Central memory CD8-positive, alpha-beta T cell (primary cell): ENCODE measurements around the gene PTBP3.
"Not testable (repeated sequence)": the region's sequence is repeated elsewhere in the genome, so short reads cannot be mapped to it uniquely, and the experiment has no call there.

Source experiments
- ATAC-seq: fragments of 150-1000 bp; cut with Tn5 transposase; replicated peaks from 2 replicates; pipeline ENCODE4 v1.10.0; 2022; ENCODE audit warnings: mild to moderate bottlenecking, moderate FRiP score, moderate number of reproducible peaks; ENCODE audit not compliant: poor library complexity, severe bottlenecking; ENCODE audit errors: extremely low read depth
- DNase-seq, 2 donors: peaks; one replicate each; pipeline ENCODE4 v3.0.0; 2021; ENCODE audit warnings: low spot score in 2 of 2
- H3K27ac Mint-ChIP-seq: one replicate; pipeline ENCODE4 v1.8.0; 2022; ENCODE audit warnings: low read depth, mild to moderate bottlenecking, moderate library complexity, mixed read lengths
- H3K27me3 Mint-ChIP-seq: one replicate; pipeline ENCODE4 v1.8.0; 2022; ENCODE audit warnings: mixed read lengths
- H3K36me3 Mint-ChIP-seq: one replicate; pipeline ENCODE4 v1.8.0; 2022; ENCODE audit warnings: mild to moderate bottlenecking, moderate library complexity, mixed read lengths; ENCODE audit not compliant: insufficient read depth
- H3K4me1 Mint-ChIP-seq: one replicate; pipeline ENCODE4 v1.8.0; 2022; ENCODE audit warnings: mixed read lengths
- H3K4me3 Mint-ChIP-seq: one replicate; pipeline ENCODE4 v1.8.0; 2022; ENCODE audit warnings: mild to moderate bottlenecking, moderate library complexity, mixed read lengths
- H3K9me3 Mint-ChIP-seq: one replicate; pipeline ENCODE4 v1.8.0; 2022; ENCODE audit warnings: mixed read lengths

The PTBP3 gene

DNA sequence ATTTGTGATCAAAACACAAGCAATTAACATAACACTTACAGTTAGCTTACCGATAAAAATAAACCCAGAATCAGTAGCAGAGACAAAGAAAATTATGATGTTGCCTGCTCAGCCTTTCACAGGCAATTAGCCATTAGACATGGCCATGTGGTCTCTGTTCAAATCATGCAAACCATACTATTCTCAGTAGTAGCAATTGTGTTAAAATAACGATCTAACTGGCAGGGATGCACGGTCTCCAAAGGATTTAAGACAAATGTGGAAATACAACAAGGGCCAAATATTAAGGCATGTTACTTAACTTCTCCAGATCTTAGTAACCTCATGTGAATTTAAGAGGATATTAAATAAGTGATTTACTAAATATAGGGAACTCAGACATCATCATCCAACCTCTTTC is 59.5 kb downstream of the PTBP3 start:
- H3K4me1 Mint-ChIP-seq: peaks cover 60% of the 10 kb centered on the region
- H3K36me3 Mint-ChIP-seq: peaks cover 13% of the 10 kb centered on the region
- no peaks in the 10 kb centered on the region for H3K9me3 Mint-ChIP-seq
- no peak overlapping the region for H3K4me3 Mint-ChIP-seq
- H3K27me3 Mint-ChIP-seq: no peaks in the 10 kb centered on the region
- DNase-seq (no peak), ATAC-seq (no peak)
- H3K27ac Mint-ChIP-seq: peak overlapping the region; percentile 87

GRCh38 chr9:112271466-112272098 is 61.8 kb downstream of the PTBP3 start:
- Mint-ChIP-seq H3K9me3 (no peaks in the 10 kb centered on the region), H3K27me3 (no peaks in the 10 kb centered on the region), H3K4me3 (no peak overlapping the region), H3K27ac (no peak overlapping the region), H3K36me3 (peaks cover 17% of the 10 kb centered on the region), H3K4me1 (peaks cover 42% of the 10 kb centered on the region)
- DNase-seq (no peak), ATAC-seq (no peak)

DNA sequence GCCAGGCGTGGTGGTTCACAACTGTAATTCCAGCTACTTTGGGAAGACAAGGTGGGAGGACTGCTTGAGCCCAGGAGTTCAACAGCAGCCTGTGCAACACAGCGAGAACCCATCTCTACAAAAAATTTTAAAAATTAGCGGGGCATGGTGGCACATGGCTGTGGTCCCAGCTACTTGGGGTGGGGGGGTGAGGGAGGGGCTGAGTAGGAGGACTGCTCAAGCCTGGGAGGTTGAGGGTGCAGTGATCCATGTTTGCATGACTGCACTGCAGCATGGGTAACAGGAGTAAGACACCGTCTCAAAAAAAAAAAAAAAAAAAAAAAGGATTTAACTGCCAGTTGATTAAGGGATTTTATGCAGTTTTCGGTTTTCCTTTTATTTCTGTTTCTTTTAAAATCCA is 65.0 kb downstream of the PTBP3 start:
- Mint-ChIP-seq H3K36me3 (peaks cover 17% of the 10 kb centered on the region), H3K9me3 (no peaks in the 10 kb centered on the region), H3K27ac (no peak overlapping the region), H3K4me3 (no peak overlapping the region), H3K4me1 (peaks cover 44% of the 10 kb centered on the region), H3K27me3 (no peaks in the 10 kb centered on the region)
- ATAC-seq: no peak
- no peak for DNase-seq

GRCh38 chr9:112267086-112267485 is 66.3 kb downstream of the PTBP3 start:
- Mint-ChIP-seq H3K4me1 (peaks cover 43% of the 10 kb centered on the region), H3K36me3 (peaks cover 19% of the 10 kb centered on the region)
- H3K4me3 Mint-ChIP-seq, H3K27me3 Mint-ChIP-seq, DNase-seq, H3K27ac Mint-ChIP-seq, ATAC-seq, H3K9me3 Mint-ChIP-seq: not testable (repeated sequence)

DNA sequence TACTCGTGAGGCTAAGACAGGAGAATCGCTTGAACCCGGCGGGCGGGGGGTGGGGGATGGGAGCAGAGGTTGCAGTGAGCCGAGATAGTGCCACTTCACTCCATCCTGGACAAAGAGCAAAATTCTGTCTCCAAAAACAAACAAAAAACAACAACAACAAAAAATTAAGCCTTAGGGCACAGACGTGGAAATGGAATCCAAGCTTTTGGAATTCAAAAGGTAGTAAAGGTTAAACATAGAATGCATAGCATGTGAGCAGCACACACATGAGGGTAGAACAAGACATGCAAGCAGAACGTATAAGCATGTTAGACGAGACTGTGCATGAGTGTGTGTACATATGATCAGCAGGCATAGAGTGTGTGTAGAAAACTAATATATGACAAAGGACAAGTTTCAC is 68.0 kb downstream of the PTBP3 start:
- Mint-ChIP-seq H3K27me3 (no peaks in the 10 kb centered on the region), H3K4me3 (no peak overlapping the region), H3K4me1 (peaks cover 49% of the 10 kb centered on the region), H3K36me3 (peaks cover 18% of the 10 kb centered on the region), H3K27ac (no peak overlapping the region), H3K9me3 (no peaks in the 10 kb centered on the region)
- DNase-seq: no peak
- ATAC-seq: no peak

- H3K36me3 Mint-ChIP-seq: peaks cover 11% of the 10 kb centered on the region
- ATAC-seq: no peak
- H3K4me1 Mint-ChIP-seq: peaks cover 58% of the 10 kb centered on the region
- no peaks in the 10 kb centered on the region for H3K27me3 Mint-ChIP-seq
- peak overlapping the region; percentile 56 for H3K27ac Mint-ChIP-seq
- no peaks in the 10 kb centered on the region for H3K9me3 Mint-ChIP-seq
- no peak for DNase-seq
- no peak overlapping the region for H3K4me3 Mint-ChIP-seq
These were observed 70.8 kb downstream of the PTBP3 start for GRCh38 chr9:112262577-112262976.

- no peaks in the 10 kb centered on the region for H3K27me3 Mint-ChIP-seq
These were observed 72.3 kb downstream of the PTBP3 start for GRCh38 chr9:112261133-112261532.

DNA sequence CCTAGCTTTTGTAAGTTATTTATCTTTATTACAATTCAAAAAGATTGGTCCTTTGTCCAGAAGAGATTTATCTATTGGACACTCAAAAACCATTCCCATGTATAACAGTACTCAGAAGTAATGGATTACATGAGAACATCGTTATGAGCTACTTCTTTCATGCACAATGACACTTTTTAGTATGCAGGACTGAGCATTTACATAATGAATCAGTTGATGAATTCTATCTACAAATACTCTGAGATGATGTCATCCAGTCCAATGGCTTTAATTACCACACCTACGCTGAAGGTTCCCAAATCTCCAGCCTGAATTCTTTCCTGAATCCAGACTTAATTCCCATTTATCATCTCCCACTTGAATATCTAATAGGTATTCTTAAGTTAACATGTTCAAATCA is 75.3 kb downstream of the PTBP3 start:
- Mint-ChIP-seq H3K27me3 (no peaks in the 10 kb centered on the region), H3K4me3 (no peak overlapping the region), H3K4me1 (peaks cover 58% of the 10 kb centered on the region), H3K27ac (no peak overlapping the region), H3K9me3 (no peaks in the 10 kb centered on the region), H3K36me3 (peaks cover 13% of the 10 kb centered on the region)
- no peak for ATAC-seq
- DNase-seq: no peak

More at GRCh38 chr9:112261133-112261532, 72.3 kb downstream of the PTBP3 start:
- peaks cover 11% of the 10 kb centered on the region for H3K36me3 Mint-ChIP-seq
- no peak overlapping the region for H3K4me3 Mint-ChIP-seq
- no peak overlapping the region for H3K27ac Mint-ChIP-seq
- H3K4me1 Mint-ChIP-seq: peaks cover 58% of the 10 kb centered on the region
- DNase-seq (no peak), ATAC-seq (no peak)
- H3K9me3 Mint-ChIP-seq: no peaks in the 10 kb centered on the region

GRCh38 chr9:112252194-112252593 is 81.2 kb downstream of the PTBP3 start:
- H3K27ac Mint-ChIP-seq: no peak overlapping the region
- DNase-seq: no peak

GRCh38 chr9:112249277-112249676 is 84.1 kb downstream of the PTBP3 start:
- H3K9me3 Mint-ChIP-seq: no peaks in the 10 kb centered on the region
- peaks cover 28% of the 10 kb centered on the region for H3K36me3 Mint-ChIP-seq
- DNase-seq (no peak), ATAC-seq (no peak)
- H3K27ac Mint-ChIP-seq: peak overlapping the region; percentile 64
- peaks cover 33% of the 10 kb centered on the region for H3K4me1 Mint-ChIP-seq
- H3K4me3 Mint-ChIP-seq: no peak overlapping the region
- H3K27me3 Mint-ChIP-seq: no peaks in the 10 kb centered on the region

More at GRCh38 chr9:112252194-112252593, 81.2 kb downstream of the PTBP3 start:
- H3K27me3 Mint-ChIP-seq: no peaks in the 10 kb centered on the region
- H3K4me1 Mint-ChIP-seq: peaks cover 41% of the 10 kb centered on the region
- H3K4me3 Mint-ChIP-seq: no peak overlapping the region
- H3K9me3 Mint-ChIP-seq: no peaks in the 10 kb centered on the region
- peaks cover 26% of the 10 kb centered on the region for H3K36me3 Mint-ChIP-seq
- no peak for ATAC-seq

DNA sequence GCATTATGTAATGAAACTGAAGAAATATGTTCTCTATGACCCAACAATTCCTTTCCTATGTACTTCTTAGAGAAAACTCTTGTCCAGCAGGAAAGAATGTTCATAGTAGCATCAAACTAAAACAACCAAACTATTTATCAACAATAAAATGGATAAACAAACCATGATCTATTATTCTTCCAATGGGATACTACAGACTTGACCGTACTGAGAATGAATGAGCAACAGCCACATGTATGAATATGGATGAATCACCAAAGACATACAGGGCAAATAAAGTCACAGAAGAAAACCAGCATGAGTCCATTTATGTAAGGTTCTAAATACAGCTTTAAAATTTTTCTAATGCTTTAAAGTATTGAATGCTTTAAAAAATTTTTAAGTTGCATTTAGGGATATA is 84.7 kb downstream of the PTBP3 start:
- H3K4me3 Mint-ChIP-seq: no peak overlapping the region
- H3K27me3 Mint-ChIP-seq: no peaks in the 10 kb centered on the region
- DNase-seq (no peak), ATAC-seq (no peak)
- H3K36me3 Mint-ChIP-seq: peaks cover 28% of the 10 kb centered on the region
- no peaks in the 10 kb centered on the region for H3K9me3 Mint-ChIP-seq
- peaks cover 31% of the 10 kb centered on the region for H3K4me1 Mint-ChIP-seq
- H3K27ac Mint-ChIP-seq: peak overlapping the region; percentile 64

DNA sequence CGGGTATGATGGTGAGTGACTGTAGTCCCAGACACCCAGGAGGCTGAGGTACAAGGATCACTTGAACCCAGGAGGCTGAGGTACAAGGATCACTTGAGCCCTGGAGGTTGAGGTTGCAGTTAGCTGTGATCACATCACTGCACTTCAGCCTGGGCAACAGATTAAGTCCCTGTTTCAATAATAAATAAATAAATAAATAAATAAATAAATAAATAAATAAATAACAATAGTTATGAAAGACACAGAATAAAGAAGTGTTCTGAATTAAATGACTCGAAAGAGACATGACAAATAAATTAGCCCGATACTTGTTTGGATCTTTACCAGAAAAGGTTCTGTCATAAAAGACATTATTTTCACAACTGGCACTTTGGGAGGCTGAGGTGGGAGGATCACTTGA is 86.3 kb downstream of the PTBP3 start:
- no peak overlapping the region for H3K27ac Mint-ChIP-seq
- peaks cover 26% of the 10 kb centered on the region for H3K4me1 Mint-ChIP-seq
- H3K27me3 Mint-ChIP-seq: no peaks in the 10 kb centered on the region

DNA sequence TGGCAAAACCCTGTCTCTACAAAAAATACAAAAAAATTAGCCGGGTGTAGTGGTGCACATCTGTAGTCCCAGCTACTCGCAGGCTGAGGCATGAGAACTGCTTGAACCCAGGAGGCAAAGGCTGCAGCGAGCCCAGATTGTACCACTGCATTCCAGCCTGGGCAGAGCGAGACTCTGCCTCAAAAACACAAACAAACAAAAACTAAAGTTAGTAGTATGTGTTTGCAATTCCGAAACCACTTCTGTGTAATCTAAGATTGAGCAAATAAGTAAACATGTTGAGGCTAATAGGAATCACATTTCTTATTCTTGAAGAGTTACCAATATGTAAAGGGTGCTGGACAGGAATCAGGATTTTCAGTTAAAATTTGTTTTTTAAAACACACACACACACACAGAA is 88.3 kb downstream of the PTBP3 start:
- Mint-ChIP-seq H3K36me3 (peaks cover 28% of the 10 kb centered on the region), H3K27me3 (no peaks in the 10 kb centered on the region), H3K27ac (no peak overlapping the region), H3K9me3 (no peaks in the 10 kb centered on the region), H3K4me1 (peaks cover 26% of the 10 kb centered on the region), H3K4me3 (no peak overlapping the region)
- ATAC-seq: no peak
- no peak for DNase-seq

More for the DNA sequence above, 86.3 kb downstream of the PTBP3 start:
- ATAC-seq (no peak), DNase-seq (no peak)
- H3K4me3 Mint-ChIP-seq: no peak overlapping the region
- no peaks in the 10 kb centered on the region for H3K9me3 Mint-ChIP-seq
- H3K36me3 Mint-ChIP-seq: peaks cover 26% of the 10 kb centered on the region
